A673 (cell line): Measurements from ENCODE around the gene ENTPD8. TPM values are rescaled to one million over a fixed set of nuclear protein-coding genes. Genes with fewer than 3 reads are reported as not detected.

Experiments
- BruUV-seq: library from RNA; stranded (reverse); fragments of 400-500 nt; replicated peaks from 2 replicates; lab custom pipeline; 2021; lab: Mats Ljungman, UMichigan
- CTCF ChIA-PET: fragments of 300-600 bp; sonication (Branson Sonifier 250); formaldehyde crosslinking; loops from one replicate; lab custom pipeline; 2022; ENCODE audit warnings: antibody characterized with exemption; lab: Charles Lee
- POLR2A ChIA-PET: fragments of 300-600 bp; sonication (Branson Sonifier 250); formaldehyde crosslinking; loops from one replicate; lab custom pipeline; 2022; ENCODE audit warnings: antibody characterized with exemption; ENCODE audit not compliant: low non-redundant PET; lab: Charles Lee
- DNase-seq: peaks from one replicate; pipeline ENCODE4 v3.0.0-alpha.2; 2015; ENCODE audit warnings: low spot score
- H3K27ac ChIP-seq: fragments of 200-600 bp; sonication (generic); 2 replicates; pipeline ENCODE4 v1.5.1; 2016; ENCODE audit warnings: mixed run types, low read depth, mild to moderate bottlenecking, mixed read lengths, antibody characterized with exemption, low read length; ENCODE audit not compliant: poor library complexity, severe bottlenecking
- H3K27me3 ChIP-seq: fragments of 200-600 bp; sonication (generic); replicated peaks from 2 replicates; pipeline ENCODE4 v1.6.1; 2017; ENCODE audit warnings: mixed run types, low read depth, mild to moderate bottlenecking, mixed read lengths, antibody characterized with exemption, low read length; ENCODE audit not compliant: insufficient read depth, poor library complexity
- H3K36me3 ChIP-seq: fragments of 200-600 bp; sonication (generic); 2 replicates; pipeline ENCODE4 v1.6.1; 2016; ENCODE audit warnings: mixed run types, mild to moderate bottlenecking, mixed read lengths, antibody characterized with exemption, low read length; ENCODE audit not compliant: insufficient read depth, poor library complexity, severe bottlenecking
- H3K4me1 ChIP-seq: fragments of 200-600 bp; sonication (generic); 2 replicates; pipeline ENCODE4 v1.6.1; 2017; ENCODE audit warnings: mixed run types, mild to moderate bottlenecking, mixed read lengths, antibody characterized with exemption, low read length; ENCODE audit not compliant: insufficient read depth, poor library complexity, severe bottlenecking
- H3K4me3 ChIP-seq: fragments of 200-600 bp; sonication (generic); 2 replicates; pipeline ENCODE4 v1.5.1; 2016; ENCODE audit warnings: low read depth, mixed run types, mild to moderate bottlenecking, mixed read lengths, low read length; ENCODE audit not compliant: poor library complexity, severe bottlenecking
- H3K9me3 ChIP-seq: fragments of 200-600 bp; sonication (generic); 2 replicates; pipeline ENCODE4 v1.6.1; 2016; ENCODE audit warnings: mixed run types, low read depth, mild to moderate bottlenecking, mixed read lengths, antibody characterized with exemption, low read length; ENCODE audit not compliant: poor library complexity, severe bottlenecking
- EZH2 ChIP-seq: fragments of 200-600 bp; sonication (generic); IDR thresholded peaks from 2 replicates; pipeline ENCODE4 v1.6.1; 2017; ENCODE audit warnings: borderline replicate concordance, low read depth, mild to moderate bottlenecking, mixed read lengths, antibody characterized with exemption, low read length; ENCODE audit not compliant: poor library complexity, severe bottlenecking
- intact Hi-C: fragments of 100-400 bp; cut with micrococcal nuclease; formaldehyde crosslinking; loops from one replicate; pipeline ENCODE4 v1.10.0; 2022; ENCODE audit not compliant: unreplicated experiment
- total RNA-seq: library from RNA; stranded (reverse); gene quantifications from 2 replicates; pipeline ENCODE4 v1.2.3, GENCODE V29; 2021
- TF ChIP-seq, protein P1 (sequence below): fragments of 300-800, 200-600 bp; sonication (generic); conservative IDR thresholded peaks from 2 replicates; pipeline ENCODE4 v1.5.1; 2017; ENCODE audit warnings: low read depth, mild to moderate bottlenecking, antibody characterized with exemption, low read length, moderate library complexity, mixed read lengths

Gene ENTPD8
- total RNA-seq, 1 experiment from 2014 or later = not detected

DNA sequence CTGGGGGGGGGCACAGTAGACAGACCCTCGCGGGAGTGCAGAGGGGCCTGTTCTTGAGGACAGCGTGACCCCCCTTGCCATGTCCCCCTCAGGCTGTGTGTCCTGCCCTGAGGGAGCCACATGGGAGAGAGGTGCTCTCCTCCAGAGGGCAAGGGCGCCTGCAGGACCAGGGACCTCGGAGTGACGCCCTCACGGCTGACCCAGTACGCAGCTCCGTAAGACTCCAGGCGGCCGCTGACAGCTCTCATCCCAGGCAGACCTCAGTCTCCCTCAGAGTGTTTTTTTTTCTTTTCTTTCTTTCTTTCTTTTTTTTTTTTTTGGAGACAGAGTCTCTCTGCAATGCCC lies 45.5 kb downstream of the ENTPD8 start:
- DNase-seq = no peak
- BruUV-seq = no TSS peak
- TF ChIP-seq, protein P1, sequence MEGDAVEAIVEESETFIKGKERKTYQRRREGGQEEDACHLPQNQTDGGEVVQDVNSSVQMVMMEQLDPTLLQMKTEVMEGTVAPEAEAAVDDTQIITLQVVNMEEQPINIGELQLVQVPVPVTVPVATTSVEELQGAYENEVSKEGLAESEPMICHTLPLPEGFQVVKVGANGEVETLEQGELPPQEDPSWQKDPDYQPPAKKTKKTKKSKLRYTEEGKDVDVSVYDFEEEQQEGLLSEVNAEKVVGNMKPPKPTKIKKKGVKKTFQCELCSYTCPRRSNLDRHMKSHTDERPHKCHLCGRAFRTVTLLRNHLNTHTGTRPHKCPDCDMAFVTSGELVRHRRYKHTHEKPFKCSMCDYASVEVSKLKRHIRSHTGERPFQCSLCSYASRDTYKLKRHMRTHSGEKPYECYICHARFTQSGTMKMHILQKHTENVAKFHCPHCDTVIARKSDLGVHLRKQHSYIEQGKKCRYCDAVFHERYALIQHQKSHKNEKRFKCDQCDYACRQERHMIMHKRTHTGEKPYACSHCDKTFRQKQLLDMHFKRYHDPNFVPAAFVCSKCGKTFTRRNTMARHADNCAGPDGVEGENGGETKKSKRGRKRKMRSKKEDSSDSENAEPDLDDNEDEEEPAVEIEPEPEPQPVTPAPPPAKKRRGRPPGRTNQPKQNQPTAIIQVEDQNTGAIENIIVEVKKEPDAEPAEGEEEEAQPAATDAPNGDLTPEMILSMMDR = no peak
- TF ChIP-seq EZH2 = no peak
- CTCF ChIA-PET = no interaction called here
- intact Hi-C loops = no loop called here
- Histone ChIP-seq H3K4me1 (no peaks in the 10 kb centered on the region), H3K36me3 (no peaks in the 10 kb centered on the region), H3K27ac (no peak overlapping the region), H3K4me3 (no peak overlapping the region), H3K9me3 (no peaks in the 10 kb centered on the region), H3K27me3 (no peaks in the 10 kb centered on the region)
- POLR2A ChIA-PET = no interaction called here

DNA sequence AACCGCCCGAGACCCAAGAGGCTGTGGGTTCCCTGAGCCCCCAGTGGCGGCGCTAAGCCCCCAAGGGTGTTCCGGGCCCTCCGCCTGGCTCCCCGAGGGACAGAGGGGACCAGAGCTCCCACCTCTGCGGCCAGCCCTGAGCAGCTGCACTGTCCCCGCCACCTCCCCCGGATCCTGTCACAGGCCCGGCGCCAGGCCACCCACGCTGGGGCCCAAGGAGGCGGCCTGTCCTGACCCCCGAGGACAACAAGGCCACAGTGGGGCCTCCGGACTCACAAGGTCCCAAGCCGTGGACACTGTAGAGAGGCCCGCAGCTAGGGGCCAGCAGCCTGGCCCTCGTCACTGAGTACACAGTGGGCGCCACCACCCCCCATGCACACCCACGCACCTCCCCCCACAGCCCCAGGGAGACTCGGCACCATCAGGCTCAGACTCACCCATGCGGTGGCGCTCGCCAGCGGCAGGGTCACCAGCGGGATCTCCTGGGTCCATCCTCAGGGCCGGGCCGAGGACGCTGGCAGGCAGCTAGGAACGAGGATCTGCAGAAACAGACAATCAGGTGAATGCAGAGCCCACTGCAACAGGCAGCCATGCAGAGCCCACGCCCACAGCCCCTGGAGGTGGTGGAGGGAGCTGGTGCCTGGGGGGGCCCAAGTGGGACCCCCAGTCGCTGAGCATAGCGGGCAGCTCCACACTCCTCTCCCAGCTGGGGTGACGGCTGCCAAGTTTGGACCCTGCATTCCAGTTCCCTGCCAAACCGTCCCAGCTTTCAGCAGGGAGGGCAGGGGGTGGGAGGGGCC lies 46.1 kb downstream of the ENTPD8 start:
- Histone ChIP-seq H3K4me1 (no peaks in the 10 kb centered on the region), H3K36me3 (no peaks in the 10 kb centered on the region), H3K27me3 (no peaks in the 10 kb centered on the region), H3K4me3 (no peak overlapping the region), H3K9me3 (no peaks in the 10 kb centered on the region), H3K27ac (no peak overlapping the region)
- TF ChIP-seq EZH2 = no peak
- TF ChIP-seq, protein P1 = no peak
- no peak for DNase-seq
- BruUV-seq = no TSS peak
- ChIA-PET POLR2A (no interaction called here), CTCF (no interaction called here)
- intact Hi-C loops = no loop called here

DNA sequence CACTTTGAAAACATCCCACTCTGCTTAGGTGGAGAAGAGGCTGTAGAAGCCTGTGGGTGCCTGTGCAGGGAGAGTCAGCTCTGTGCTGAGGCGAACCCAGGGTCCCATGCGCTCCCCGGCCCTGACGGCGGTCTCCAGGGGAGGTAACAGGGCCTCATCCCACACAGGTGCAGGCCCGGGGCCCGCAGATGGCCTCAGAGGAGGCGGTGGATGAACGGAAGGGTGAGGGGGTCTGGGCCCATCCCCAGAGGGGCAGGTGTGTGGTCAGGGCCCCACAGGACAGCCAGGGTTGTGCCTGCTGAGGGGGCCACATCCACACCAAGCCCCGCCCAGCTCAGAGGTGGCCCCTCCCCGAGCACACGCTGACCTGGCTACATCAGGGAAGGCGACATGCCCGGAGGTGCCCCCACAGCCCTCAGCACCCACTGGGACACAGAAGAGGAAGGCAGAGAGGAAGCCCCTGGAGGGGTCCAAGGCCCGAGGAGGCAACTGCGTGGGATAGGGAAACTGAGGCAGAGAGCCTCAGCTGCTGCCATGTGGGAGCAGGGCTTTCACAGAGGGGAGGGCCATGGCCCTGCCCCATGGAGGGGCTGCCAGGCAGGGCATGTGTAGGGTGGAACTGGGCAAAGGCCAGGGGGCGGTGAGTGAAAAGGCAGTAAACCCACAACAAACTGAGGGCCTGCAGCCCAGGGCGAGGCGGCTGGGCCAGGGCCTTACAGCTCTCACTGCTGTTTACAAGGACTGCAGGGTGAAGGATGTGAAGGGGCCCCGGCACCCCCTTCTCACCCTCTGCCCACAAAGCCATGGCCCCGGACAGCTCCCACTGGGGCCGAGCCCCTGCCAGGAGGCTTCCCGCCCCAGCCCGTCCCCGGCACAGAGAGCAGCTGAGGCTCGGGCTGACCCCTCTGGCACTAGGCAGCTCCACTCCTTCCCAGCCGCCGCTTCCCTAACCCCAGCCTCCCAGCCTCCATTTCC lies 47.7 kb downstream of the ENTPD8 start:
- POLR2A ChIA-PET = no interaction called here
- H3K9me3 ChIP-seq = no peaks in the 10 kb centered on the region
- no peak overlapping the region for H3K27ac ChIP-seq
- intact Hi-C loops = no loop called here
- no peak overlapping the region for H3K4me3 ChIP-seq
- CTCF ChIA-PET = interaction anchor here (0.6 kb wide), 1 partner anchor 9 kb away, joined by 10 read pairs; no protein-coding TSS in a partner anchor
- no peaks in the 10 kb centered on the region for H3K36me3 ChIP-seq
- no peaks in the 10 kb centered on the region for H3K27me3 ChIP-seq
- no peak for DNase-seq
- TF ChIP-seq, protein P1 = no peak
- TF ChIP-seq EZH2 = no peak
- BruUV-seq = no TSS peak
- H3K4me1 ChIP-seq = no peaks in the 10 kb centered on the region
